Astrocyte (in vitro differentiated cells and primary cell): ENCODE data around the gene CCDC126. TPM values are rescaled to one million over a fixed set of nuclear protein-coding genes. Genes with fewer than 3 reads are reported as not detected.

Source experiments
- DNase-seq: peaks from one replicate; pipeline ENCODE4 v3.0.0-alpha.2; 2010; ENCODE audit warnings: low read depth
- FAIRE-seq: peaks from 2 replicates; lab custom pipeline; 2011; peaks lifted over from hg19 to GRCh38; lab: Jason Lieb, UNC
- H2AFZ ChIP-seq: 2 replicates; pipeline ENCODE4 v1.6.0; 2012; ENCODE audit warnings: low read depth, low read length, inconsistent platforms
- H3K27ac ChIP-seq: 2 replicates; pipeline ENCODE4 v1.5.1; 2011; ENCODE audit warnings: low read depth, low read length, inconsistent platforms
- H3K27me3 ChIP-seq: 2 replicates; pipeline ENCODE4 v1.6.0; 2011; ENCODE audit warnings: low read length, inconsistent platforms; ENCODE audit not compliant: insufficient read depth
- H3K36me3 ChIP-seq: 2 replicates; pipeline ENCODE4 v1.5.1; 2011; ENCODE audit warnings: low read length, inconsistent platforms; ENCODE audit not compliant: insufficient read depth
- H3K4me1 ChIP-seq: 2 replicates; pipeline ENCODE4 v1.5.1; 2011; ENCODE audit warnings: low read length, inconsistent platforms; ENCODE audit not compliant: insufficient read depth
- H3K4me2 ChIP-seq: 2 replicates; pipeline ENCODE4 v1.6.0; 2012; ENCODE audit warnings: low read length, inconsistent platforms
- H3K4me3 ChIP-seq: 2 replicates; pipeline ENCODE4 v1.5.1; 2011; ENCODE audit warnings: low read depth, mild to moderate bottlenecking, low read length, inconsistent platforms; ENCODE audit not compliant: insufficient read depth
- H3K79me2 ChIP-seq: 2 replicates; pipeline ENCODE4 v1.6.0; 2012; ENCODE audit warnings: mild to moderate bottlenecking, low read length, inconsistent platforms; ENCODE audit not compliant: insufficient read depth
- H3K9ac ChIP-seq: 2 replicates; pipeline ENCODE4 v1.6.0; 2012; ENCODE audit warnings: mild to moderate bottlenecking, low read length, inconsistent platforms
- H3K9me3 ChIP-seq: 2 replicates; pipeline ENCODE4 v1.5.1; 2012; ENCODE audit warnings: low read depth, mild to moderate bottlenecking, low read length, inconsistent platforms; ENCODE audit not compliant: insufficient read depth
- H4K20me1 ChIP-seq: 2 replicates; pipeline ENCODE4 v1.6.0; 2012; ENCODE audit warnings: low read length, inconsistent platforms; ENCODE audit not compliant: insufficient read depth
- H3K27ac Mint-ChIP-seq: one replicate; pipeline ENCODE4 v1.8.0; 2021; ENCODE audit warnings: mild to moderate bottlenecking, mixed read lengths; ENCODE audit not compliant: unreplicated experiment
- H3K27me3 Mint-ChIP-seq: one replicate; pipeline ENCODE4 v1.8.0; 2021; ENCODE audit warnings: low read depth, mixed read lengths; ENCODE audit not compliant: unreplicated experiment
- H3K36me3 Mint-ChIP-seq: one replicate; pipeline ENCODE4 v1.8.0; 2021; ENCODE audit warnings: low read depth, mixed read lengths; ENCODE audit not compliant: unreplicated experiment
- H3K4me1 Mint-ChIP-seq: one replicate; pipeline ENCODE4 v1.8.0; 2021; ENCODE audit warnings: low read depth, mixed read lengths; ENCODE audit not compliant: unreplicated experiment
- H3K4me3 Mint-ChIP-seq: one replicate; pipeline ENCODE4 v1.8.0; 2021; ENCODE audit warnings: mild to moderate bottlenecking, moderate library complexity, mixed read lengths; ENCODE audit not compliant: unreplicated experiment
- H3K9me3 Mint-ChIP-seq: one replicate; pipeline ENCODE4 v1.8.0; 2021; ENCODE audit warnings: mild to moderate bottlenecking, mixed read lengths; ENCODE audit not compliant: unreplicated experiment
- CTCF ChIP-seq: IDR thresholded peaks from 2 replicates; pipeline ENCODE4 v1.5.1; 2011; ENCODE audit warnings: low read depth, mild to moderate bottlenecking, inconsistent platforms, low read length, moderate library complexity; ENCODE audit not compliant: insufficient read depth
- EZH2 ChIP-seq: IDR thresholded peaks from 2 replicates; pipeline ENCODE4 v1.6.1; 2012; ENCODE audit warnings: mild to moderate bottlenecking, low read length, inconsistent platforms; ENCODE audit not compliant: insufficient read depth
- total RNA-seq: library from RNA; stranded (reverse); gene quantifications from 2 replicates; pipeline ENCODE4 v1.2.1, GENCODE V29; 2021

The CCDC126 gene
- total RNA-seq, 1 donor from 2014 or later = 12.0 TPM

GRCh38 chr7:23655433-23655832 lies 58.3 kb downstream of the CCDC126 start:
- H3K4me2 ChIP-seq = no peak overlapping the region
- no peaks in the 10 kb centered on the region for H3K4me1 Mint-ChIP-seq
- TF ChIP-seq EZH2 (no peak), CTCF (no peak)
- H3K4me3 ChIP-seq = no peak overlapping the region
- no peak overlapping the region for H3K27ac ChIP-seq
- H3K4me3 Mint-ChIP-seq = no peak overlapping the region
- H3K4me1 ChIP-seq = no peaks in the 10 kb centered on the region
- H4K20me1 ChIP-seq = no peaks in the 10 kb centered on the region
- H3K79me2 ChIP-seq = no peaks in the 10 kb centered on the region
- peaks cover 17% of the 10 kb centered on the region for H3K9me3 ChIP-seq
- no peak overlapping the region for H3K27ac Mint-ChIP-seq
- no peaks in the 10 kb centered on the region for H3K36me3 ChIP-seq
- H2AFZ ChIP-seq = no peak overlapping the region
- DNase-seq = no peak
- no peaks in the 10 kb centered on the region for H3K27me3 Mint-ChIP-seq
- no peak overlapping the region for H3K9ac ChIP-seq
- H3K9me3 Mint-ChIP-seq = peaks cover 27% of the 10 kb centered on the region
- no peaks in the 10 kb centered on the region for H3K27me3 ChIP-seq
- no peak for FAIRE-seq
- peaks cover 6% of the 10 kb centered on the region for H3K36me3 Mint-ChIP-seq

GRCh38 chr7:23658831-23659427 lies 61.7 kb downstream of the CCDC126 start:
- DNase-seq (no peak), FAIRE-seq (no peak)
- H4K20me1 ChIP-seq = no peaks in the 10 kb centered on the region
- no peak overlapping the region for H3K9ac ChIP-seq
- no peaks in the 10 kb centered on the region for H3K79me2 ChIP-seq
- no peaks in the 10 kb centered on the region for H3K27me3 Mint-ChIP-seq
- no peak overlapping the region for H3K4me3 Mint-ChIP-seq
- no peaks in the 10 kb centered on the region for H3K27me3 ChIP-seq
- no peak overlapping the region for H3K27ac Mint-ChIP-seq
- peaks cover 10% of the 10 kb centered on the region for H3K9me3 ChIP-seq
- no peaks in the 10 kb centered on the region for H3K36me3 ChIP-seq
- peaks cover 22% of the 10 kb centered on the region for H3K9me3 Mint-ChIP-seq
- no peaks in the 10 kb centered on the region for H3K36me3 Mint-ChIP-seq
- no peak overlapping the region for H3K27ac ChIP-seq
- peaks cover 6% of the 10 kb centered on the region for H3K4me1 Mint-ChIP-seq
- no peak overlapping the region for H3K4me2 ChIP-seq
- peaks cover 5% of the 10 kb centered on the region for H3K4me1 ChIP-seq
- no peak overlapping the region for H3K4me3 ChIP-seq
- TF ChIP-seq CTCF = no peak
- TF ChIP-seq EZH2 = no peak
- no peak overlapping the region for H2AFZ ChIP-seq

- no peak overlapping the region for H3K4me3 ChIP-seq
- no peaks in the 10 kb centered on the region for H3K27me3 ChIP-seq
- no peak overlapping the region for H3K9ac ChIP-seq
- no peaks in the 10 kb centered on the region for H3K36me3 Mint-ChIP-seq
- DNase-seq (no peak), FAIRE-seq (no peak)
- no peaks in the 10 kb centered on the region for H3K27me3 Mint-ChIP-seq
- peaks cover 2% of the 10 kb centered on the region for H3K9me3 ChIP-seq
- TF ChIP-seq CTCF (no peak), EZH2 (no peak)
- H3K79me2 ChIP-seq = no peaks in the 10 kb centered on the region
- H3K9me3 Mint-ChIP-seq = peaks cover 13% of the 10 kb centered on the region
- no peak overlapping the region for H3K4me3 Mint-ChIP-seq
- no peak overlapping the region for H3K27ac Mint-ChIP-seq
- no peaks in the 10 kb centered on the region for H4K20me1 ChIP-seq
- no peaks in the 10 kb centered on the region for H3K36me3 ChIP-seq
- H2AFZ ChIP-seq = no peak overlapping the region
- H3K4me1 ChIP-seq = peaks cover 5% of the 10 kb centered on the region
- H3K27ac ChIP-seq = no peak overlapping the region
- H3K4me1 Mint-ChIP-seq = peaks cover 6% of the 10 kb centered on the region
- H3K4me2 ChIP-seq = no peak overlapping the region
Observed at GRCh38 chr7:23661385-23661784, 64.2 kb downstream of the CCDC126 start.
